Activated CD8-positive, alpha-beta T cell treated with anti-CD3 and anti-CD28 coated beads for 36 hours (primary cell): ENCODE measurements around the gene LCORL. TPM values are rescaled to one million over a fixed set of nuclear protein-coding genes. Genes with fewer than 3 reads are reported as not detected.

Source experiments
- ATAC-seq: fragments of 200-7000 bp; cut with Tn5 transposase; one replicate; pipeline ENCODE4 v1.10.0; 2021; ENCODE audit warnings: mild to moderate bottlenecking, moderate library complexity
- CTCF ChIA-PET: fragments of 350-600 bp; sonication (Branson Sonifier 250); formaldehyde crosslinking; loops from one replicate; lab custom pipeline; 2021; ENCODE audit warnings: antibody characterized with exemption; lab: Charles Lee
- POLR2A ChIA-PET: fragments of 350-600 bp; sonication (Branson Sonifier 250); formaldehyde crosslinking; loops from one replicate; lab custom pipeline; 2021; ENCODE audit warnings: antibody characterized with exemption; lab: Charles Lee
- DNase-seq: peaks from one replicate; pipeline ENCODE4 v3.0.0-alpha.2; 2020
- H3K27ac Mint-ChIP-seq: one replicate; pipeline ENCODE4 v1.8.0; 2021; ENCODE audit warnings: mild to moderate bottlenecking, mixed read lengths
- H3K27me3 Mint-ChIP-seq: one replicate; pipeline ENCODE4 v1.8.0; 2021; ENCODE audit warnings: mixed read lengths
- H3K36me3 Mint-ChIP-seq: one replicate; pipeline ENCODE4 v1.8.0; 2021; ENCODE audit warnings: low read depth, mixed read lengths
- H3K4me1 Mint-ChIP-seq: one replicate; pipeline ENCODE4 v1.8.0; 2021; ENCODE audit warnings: low read depth, mixed read lengths
- H3K4me3 Mint-ChIP-seq: one replicate; pipeline ENCODE4 v1.8.0; 2021; ENCODE audit warnings: mild to moderate bottlenecking, moderate library complexity, mixed read lengths
- H3K9me3 Mint-ChIP-seq: one replicate; pipeline ENCODE4 v1.8.0; 2021; ENCODE audit warnings: mixed read lengths
- CTCF ChIP-seq: fragments of 200-600 bp; IDR thresholded peaks from one replicate; pipeline ENCODE4 v1.8.0; 2022; ENCODE audit warnings: antibody characterized with exemption, mild to moderate bottlenecking
- intact Hi-C: fragments of 100-400 bp; cut with micrococcal nuclease; formaldehyde crosslinking; loops from one replicate; pipeline ENCODE4 v1.10.0; 2022
- total RNA-seq, 2 experiments: library from RNA; stranded (reverse); gene quantifications; one replicate each; pipeline ENCODE4 v1.2.3, GENCODE V29; 2021

Gene LCORL
- total RNA-seq, 2 experiments from 2014 or later = 8.9 to 10.3 TPM

GRCh38 chr4:17895481-17895880 is 126.1 kb downstream of the LCORL start:
- no peak for TF ChIP-seq CTCF
- Mint-ChIP-seq H3K9me3 (no peaks in the 10 kb centered on the region), H3K27ac (no peak overlapping the region), H3K27me3 (no peaks in the 10 kb centered on the region), H3K4me3 (no peak overlapping the region), H3K36me3 (peaks cover 8% of the 10 kb centered on the region), H3K4me1 (no peaks in the 10 kb centered on the region)
- DNase-seq (no peak), ATAC-seq (no peak)
- intact Hi-C loops = no loop called here
- ChIA-PET POLR2A (no interaction called here), CTCF (no interaction called here)

- peaks cover 5% of the 10 kb centered on the region for H3K36me3 Mint-ChIP-seq
- TF ChIP-seq CTCF = no peak
- H3K4me1 Mint-ChIP-seq = no peaks in the 10 kb centered on the region
- no peak for DNase-seq
- ATAC-seq = no peak
- POLR2A ChIA-PET = no interaction called here
- CTCF ChIA-PET = no interaction called here
- H3K27me3 Mint-ChIP-seq = no peaks in the 10 kb centered on the region
- H3K4me3 Mint-ChIP-seq = no peak overlapping the region
- intact Hi-C loops = no loop called here
- H3K9me3 Mint-ChIP-seq = no peaks in the 10 kb centered on the region
- no peak overlapping the region for H3K27ac Mint-ChIP-seq
Measured at GRCh38 chr4:17894421-17894820, 127.1 kb downstream of the LCORL start.

- ATAC-seq = no peak
- DNase-seq = no peak
- intact Hi-C loops = no loop called here
- H3K36me3 Mint-ChIP-seq = peaks cover 1% of the 10 kb centered on the region
- ChIA-PET CTCF (no interaction called here), POLR2A (no interaction called here)
- H3K27me3 Mint-ChIP-seq = no peaks in the 10 kb centered on the region
- no peaks in the 10 kb centered on the region for H3K9me3 Mint-ChIP-seq
- no peak overlapping the region for H3K4me3 Mint-ChIP-seq
- no peak for TF ChIP-seq CTCF
- H3K27ac Mint-ChIP-seq = no peak overlapping the region
- no peaks in the 10 kb centered on the region for H3K4me1 Mint-ChIP-seq
Measured at GRCh38 chr4:17889692-17890091, 131.9 kb downstream of the LCORL start.

GRCh38 chr4:17884511-17884910 is 137.0 kb downstream of the LCORL start:
- ChIA-PET CTCF (interaction anchor here (1.0 kb wide), 1 partner anchor 12 kb away, joined by 4 read pairs; no protein-coding TSS in a partner anchor), POLR2A (no interaction called here)
- H3K4me3 Mint-ChIP-seq = no peak overlapping the region
- H3K36me3 Mint-ChIP-seq = peaks cover 9% of the 10 kb centered on the region
- DNase-seq = no peak
- H3K4me1 Mint-ChIP-seq = no peaks in the 10 kb centered on the region
- no peak overlapping the region for H3K27ac Mint-ChIP-seq
- H3K27me3 Mint-ChIP-seq = no peaks in the 10 kb centered on the region
- no peak for ATAC-seq
- intact Hi-C loops = no loop called here
- no peak for TF ChIP-seq CTCF
- no peaks in the 10 kb centered on the region for H3K9me3 Mint-ChIP-seq

GRCh38 chr4:17884063-17884462 is 137.5 kb downstream of the LCORL start:
- ATAC-seq (no peak), DNase-seq (no peak)
- peaks cover 9% of the 10 kb centered on the region for H3K36me3 Mint-ChIP-seq
- ChIA-PET POLR2A (no interaction called here), CTCF (interaction anchor here (1.0 kb wide), 1 partner anchor 11 kb away, joined by 4 read pairs; no protein-coding TSS in a partner anchor)
- H3K4me1 Mint-ChIP-seq = no peaks in the 10 kb centered on the region
- H3K4me3 Mint-ChIP-seq = no peak overlapping the region
- intact Hi-C loops = no loop called here
- no peaks in the 10 kb centered on the region for H3K9me3 Mint-ChIP-seq
- H3K27ac Mint-ChIP-seq = no peak overlapping the region
- TF ChIP-seq CTCF = no peak
- no peaks in the 10 kb centered on the region for H3K27me3 Mint-ChIP-seq
